NOMO-1 (cell line): ENCODE measurements around the gene TMEM89.

Source experiments
- DNase-seq, 2 experiments: peaks; one replicate each; lab custom pipeline; 2025; ENCODE audit not compliant: unreplicated experiment in 2 of 2; lab: John Stamatoyannopoulos, UW

Gene TMEM89, protein sequence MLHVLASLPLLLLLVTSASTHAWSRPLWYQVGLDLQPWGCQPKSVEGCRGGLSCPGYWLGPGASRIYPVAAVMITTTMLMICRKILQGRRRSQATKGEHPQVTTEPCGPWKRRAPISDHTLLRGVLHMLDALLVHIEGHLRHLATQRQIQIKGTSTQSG

GRCh38 chr3:48621461-48621869 is at the start of gene TMEM89:
Gene TMEM89, minus strand, starts transcription at chr3:48621769. Its CDS starts 13 bp downstream, at chr3:48621756.
- DNase-seq = no peak

- no peak for DNase-seq
Observed at GRCh38 chr3:48664929-48665328, 43.4 kb upstream of the TMEM89 start.

DNA sequence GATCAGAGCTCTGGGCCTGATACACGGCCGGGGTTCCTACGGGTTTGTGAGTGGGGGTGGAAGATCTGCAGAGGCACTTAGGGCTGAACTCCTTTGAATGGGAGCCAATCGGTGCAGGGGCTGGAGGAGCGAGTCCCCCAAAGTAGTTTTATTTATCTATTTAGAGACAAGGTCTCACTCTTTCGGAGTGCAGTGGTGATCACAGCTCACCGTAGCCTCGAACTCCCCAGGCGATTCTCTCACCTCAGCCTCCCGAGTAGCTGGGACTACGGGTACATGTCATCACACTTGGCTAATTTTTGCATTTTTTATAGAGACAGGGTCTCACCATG is 42.7 kb upstream of the TMEM89 start:
- DNase-seq = no peak

DNA sequence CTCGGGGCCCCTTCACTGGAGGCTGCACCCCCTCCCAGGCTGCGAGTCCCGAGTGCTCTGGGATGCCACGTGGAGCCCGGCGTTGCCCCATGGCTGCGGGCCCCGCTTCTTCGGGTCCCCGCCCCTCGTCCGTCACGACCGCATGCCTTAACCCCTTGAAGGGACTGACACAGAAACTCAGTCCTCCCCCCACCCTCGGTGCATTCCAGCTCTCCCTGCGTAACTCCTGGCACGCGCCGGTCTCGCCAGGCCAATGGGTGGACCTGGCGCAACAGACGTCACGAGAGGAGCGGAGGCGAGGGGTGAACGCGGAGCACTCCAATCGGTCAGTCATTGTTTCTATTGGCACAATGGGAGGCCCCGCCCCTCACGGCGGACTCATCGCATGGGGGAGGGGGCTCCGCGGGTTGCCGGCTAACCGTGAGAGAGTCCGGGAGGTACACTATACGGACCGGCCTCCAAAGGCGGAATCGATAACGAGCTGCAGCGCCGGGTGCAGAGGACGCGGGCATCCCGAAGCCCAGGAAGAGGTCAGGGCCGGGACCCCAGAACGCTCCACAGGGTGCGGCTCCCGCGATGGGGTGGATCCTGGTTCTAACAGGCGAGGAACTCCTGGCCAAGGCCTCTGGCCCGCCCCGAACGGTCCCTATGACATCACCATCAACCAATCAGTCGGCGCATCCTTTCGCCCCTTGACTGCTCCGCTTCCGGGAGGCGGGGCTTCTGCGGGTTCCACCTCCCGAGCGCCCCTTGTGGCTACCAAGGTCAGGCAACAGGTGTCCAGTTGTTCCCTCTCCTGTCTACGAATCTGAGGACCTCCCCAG is 42.1 kb upstream of the TMEM89 start:
- DNase-seq = peak; percentile 91 to 92

- peak; percentile 23 to 26 for DNase-seq
Observed at GRCh38 chr3:48662753-48663488, 41.4 kb upstream of the TMEM89 start, which contains the start of gene CELSR3. Gene CELSR3, minus strand, starts transcription at chr3:48662886. Its CDS starts 252 bp downstream, at chr3:48662634.

DNA sequence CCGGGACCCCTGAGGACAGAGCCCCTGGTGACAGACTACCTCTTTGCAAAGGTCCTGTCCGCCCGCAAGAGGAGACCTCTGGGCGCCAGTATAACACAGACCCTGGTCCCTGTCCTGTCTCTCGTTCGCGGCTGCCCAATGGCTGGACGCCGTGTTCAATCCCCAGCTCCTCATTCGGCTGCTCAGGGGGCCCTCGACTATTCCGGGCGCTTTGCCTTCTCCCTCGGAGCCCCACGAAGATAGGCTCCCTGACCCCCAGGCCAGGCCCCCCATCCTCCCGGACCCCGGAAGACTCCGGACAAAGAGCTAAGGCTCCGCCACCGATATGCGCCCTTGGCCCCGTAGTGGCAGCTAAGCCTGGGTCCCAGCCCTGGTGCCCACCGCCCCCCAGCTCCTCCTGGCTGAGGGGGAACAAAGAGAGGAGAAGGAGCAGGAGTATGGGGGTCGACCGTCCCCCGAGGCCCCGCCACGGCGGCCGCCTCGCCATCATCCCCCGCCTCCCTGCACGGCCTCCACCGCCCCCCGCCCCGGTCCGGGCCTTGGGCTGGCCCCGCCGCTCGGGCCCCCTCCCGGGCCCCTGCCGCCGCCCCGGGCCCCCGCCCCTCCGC is 40.7 kb upstream of the TMEM89 start:
- no peak for DNase-seq

DNA sequence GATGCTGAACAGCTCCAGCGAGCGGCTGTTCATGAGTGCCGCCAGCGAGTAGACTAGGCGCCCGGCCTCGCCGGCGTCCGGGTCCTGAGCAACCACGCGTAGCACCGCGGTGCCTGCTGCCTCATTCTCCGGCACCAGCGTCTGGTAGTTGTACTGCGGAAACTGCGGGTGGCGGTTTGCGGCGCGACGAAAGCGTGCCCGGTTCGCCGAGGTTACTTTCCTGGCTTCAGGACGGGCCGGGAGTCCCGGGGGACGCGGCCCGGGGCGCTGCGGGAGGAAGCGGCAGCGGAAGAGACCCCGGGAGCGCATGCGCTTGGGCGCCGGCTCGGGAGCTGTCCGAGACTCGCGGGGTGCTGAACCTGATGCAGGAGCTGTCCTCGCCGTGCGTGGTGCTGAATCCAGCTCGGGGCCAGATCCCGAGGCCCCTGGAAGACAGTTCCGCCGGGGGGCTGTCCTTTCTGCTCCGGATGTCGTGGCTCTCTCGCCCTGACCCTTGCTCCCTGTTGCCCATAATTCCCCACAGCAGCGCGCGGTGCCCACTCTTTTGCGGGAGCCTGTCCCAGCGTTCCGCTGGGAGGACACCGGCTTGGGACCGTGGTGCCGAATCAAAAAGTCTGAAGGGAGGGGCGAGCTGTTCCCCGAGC is 40.1 kb upstream of the TMEM89 start:
- DNase-seq = peak; percentile 23 to 25

GRCh38 chr3:48660800-48661400 is 39.3 kb upstream of the TMEM89 start:
- no peak for DNase-seq

- peak; percentile 50 to 71 for DNase-seq
Observed at GRCh38 chr3:48656841-48657281, 35.3 kb upstream of the TMEM89 start.

- DNase-seq = peak; percentile 83 to 93
Observed at GRCh38 chr3:48656061-48656840, 34.7 kb upstream of the TMEM89 start.

- DNase-seq = peak in 1 of 2 experiments; percentile 11
Observed at GRCh38 chr3:48655606-48656005, 34.0 kb upstream of the TMEM89 start.

- no peak for DNase-seq
Observed at GRCh38 chr3:48655063-48655462, 33.5 kb upstream of the TMEM89 start.

DNA sequence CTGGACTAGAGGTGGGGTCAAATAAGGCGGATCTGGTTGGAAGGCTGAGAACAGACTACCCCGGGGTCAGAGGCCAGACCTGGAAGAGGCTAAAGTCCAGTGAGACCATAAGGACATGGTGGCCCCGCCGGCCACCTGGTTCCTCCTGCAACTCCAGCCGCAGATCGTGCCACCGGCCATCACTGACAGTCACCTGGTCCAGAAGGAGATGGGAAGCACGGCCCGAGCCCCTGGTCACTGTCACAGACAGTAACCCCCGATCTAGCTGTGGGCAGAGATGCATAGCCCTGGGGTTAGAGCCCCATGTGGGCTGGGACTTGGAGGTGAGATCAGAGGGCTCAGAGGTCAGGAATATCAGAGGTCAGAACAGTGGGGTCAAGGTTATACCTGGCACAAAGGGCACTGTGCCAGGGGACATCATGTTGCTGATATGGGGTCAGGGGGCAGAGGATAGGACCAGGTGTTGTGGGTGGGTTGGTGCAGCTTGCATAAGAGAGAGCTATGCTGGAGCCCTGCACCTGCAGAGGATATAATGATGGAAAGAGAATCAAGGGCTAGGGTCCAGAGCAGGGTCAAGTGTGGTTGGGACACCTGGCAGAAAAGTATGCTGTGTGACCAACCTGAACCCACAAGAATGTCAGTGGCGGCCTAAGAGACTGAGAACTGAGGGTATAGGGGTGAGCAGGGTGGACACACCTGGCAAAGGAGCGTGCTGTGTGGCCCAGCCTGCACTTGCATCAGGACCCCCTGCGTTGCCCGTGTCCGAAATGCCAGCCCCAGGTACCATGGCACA is 31.6 kb upstream of the TMEM89 start:
- no peak for DNase-seq

DNA sequence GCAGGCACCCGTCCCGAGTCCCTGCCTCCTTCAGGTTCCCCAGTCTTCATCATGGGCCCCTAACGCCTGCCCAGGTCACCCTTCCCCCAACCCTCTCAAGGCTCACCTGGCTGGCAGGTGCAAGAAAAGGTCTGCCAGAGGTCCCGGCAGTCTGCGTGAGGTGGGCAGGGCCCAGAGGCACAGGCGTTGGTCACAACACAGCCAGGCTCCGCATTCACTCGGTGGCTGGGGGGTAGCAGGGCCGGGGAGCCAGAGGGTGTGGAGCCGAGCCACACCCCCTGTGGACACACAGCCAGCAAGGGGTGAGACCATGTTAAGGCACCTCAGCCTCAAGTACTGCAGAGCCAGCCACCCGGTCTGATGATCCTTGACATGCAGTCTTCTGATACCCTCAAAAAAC is 30.2 kb upstream of the TMEM89 start:
- no peak for DNase-seq

GRCh38 chr3:48650723-48651122 is 29.2 kb upstream of the TMEM89 start:
- DNase-seq = no peak

DNA sequence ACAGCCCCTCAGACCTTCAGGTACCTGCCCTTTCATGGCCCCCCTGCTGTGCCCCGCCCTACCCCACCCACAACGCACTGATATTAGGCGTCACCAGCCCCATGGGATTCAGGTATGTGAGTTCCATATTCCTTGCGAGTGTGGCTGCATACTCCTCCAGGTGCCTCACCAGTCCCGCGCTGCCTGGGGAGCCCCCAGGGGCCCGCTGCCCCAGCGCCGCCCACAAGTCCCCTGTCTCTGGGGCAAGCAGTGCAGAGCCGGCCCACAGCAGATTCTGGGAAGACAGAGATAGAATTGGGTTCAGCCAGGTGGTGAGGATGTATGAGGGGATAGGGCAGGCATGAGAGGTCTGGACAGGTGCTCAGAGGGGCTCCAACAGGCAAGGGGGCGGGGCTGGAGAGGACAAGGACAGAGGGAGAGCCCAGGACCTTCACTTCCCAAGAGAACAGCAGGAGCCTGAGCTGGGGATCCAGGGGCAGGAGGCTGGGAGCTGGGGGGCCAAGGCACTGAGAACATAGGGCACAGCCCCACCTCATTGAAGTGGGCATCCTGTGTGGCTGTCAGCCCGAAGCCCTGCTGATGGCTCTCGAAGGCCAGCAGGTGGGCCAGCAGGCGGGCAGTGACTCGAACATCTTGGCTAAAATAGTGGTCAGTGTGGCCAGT is 26.8 kb upstream of the TMEM89 start:
- no peak for DNase-seq

DNA sequence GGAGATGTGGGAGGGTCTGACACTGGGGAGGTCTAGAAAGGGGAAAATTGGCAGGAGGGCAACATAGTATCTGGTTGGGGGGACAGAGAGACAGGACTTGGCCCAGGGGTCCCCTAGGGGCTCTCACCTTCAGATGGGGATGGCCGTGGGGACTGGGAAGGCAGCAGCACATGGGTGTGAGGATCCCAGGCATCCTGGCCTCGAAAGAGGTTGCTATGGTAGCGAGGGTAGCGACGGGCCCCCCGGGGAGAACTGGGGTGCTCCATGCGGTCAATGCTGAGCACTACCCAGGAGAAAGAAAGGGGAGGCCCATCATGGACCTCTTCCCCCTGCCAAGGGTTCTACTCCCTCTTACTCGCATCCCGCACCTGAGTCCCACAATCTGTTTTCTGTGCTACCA is 26.1 kb upstream of the TMEM89 start:
- no peak for DNase-seq
